ENCODE data around the gene ABCG4. TPM values are rescaled to one million over a fixed set of nuclear protein-coding genes. Genes with fewer than 3 reads are reported as not detected.

Gene ABCG4
- total and polyA plus RNA-seq, 9 of the 15 experiments (the other 6 are each of a cell fraction or from before 2014, with no cell fraction given): 0.03 to 0.11 (median 0.07) TPM; not detected in 4

DNA sequence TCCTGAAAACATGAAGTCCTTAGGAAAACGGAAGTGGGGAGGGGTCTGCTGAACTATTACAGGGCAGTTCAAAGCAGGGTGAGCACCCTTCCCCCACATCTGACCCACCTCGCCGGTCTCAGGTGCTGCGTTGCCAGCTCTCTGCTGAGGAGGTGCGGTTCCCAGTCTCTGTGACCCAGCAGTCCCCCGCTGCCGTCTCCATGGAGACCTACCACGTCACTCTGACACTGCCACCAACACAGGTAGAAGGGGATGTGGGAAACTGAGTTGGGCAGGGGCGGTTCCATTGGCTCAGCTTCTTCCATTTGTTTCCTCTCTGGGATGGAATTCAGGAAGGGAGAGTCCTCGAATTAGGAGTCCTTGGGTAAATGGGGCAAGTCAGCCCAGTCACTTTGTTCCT is 38.4 kb upstream of the ABCG4 start (continued):
- TF ChIP-seq RAD51 (IDR thresholded peaks at IDR 0.05; ENCODE audit: borderline replicate concordance, low read depth) (no peak), CAMTA2 (CRISPR knock-in tag; conservative IDR thresholded peaks at IDR 0.05) (no peak)
- TF ChIP-seq, protein P1, sequence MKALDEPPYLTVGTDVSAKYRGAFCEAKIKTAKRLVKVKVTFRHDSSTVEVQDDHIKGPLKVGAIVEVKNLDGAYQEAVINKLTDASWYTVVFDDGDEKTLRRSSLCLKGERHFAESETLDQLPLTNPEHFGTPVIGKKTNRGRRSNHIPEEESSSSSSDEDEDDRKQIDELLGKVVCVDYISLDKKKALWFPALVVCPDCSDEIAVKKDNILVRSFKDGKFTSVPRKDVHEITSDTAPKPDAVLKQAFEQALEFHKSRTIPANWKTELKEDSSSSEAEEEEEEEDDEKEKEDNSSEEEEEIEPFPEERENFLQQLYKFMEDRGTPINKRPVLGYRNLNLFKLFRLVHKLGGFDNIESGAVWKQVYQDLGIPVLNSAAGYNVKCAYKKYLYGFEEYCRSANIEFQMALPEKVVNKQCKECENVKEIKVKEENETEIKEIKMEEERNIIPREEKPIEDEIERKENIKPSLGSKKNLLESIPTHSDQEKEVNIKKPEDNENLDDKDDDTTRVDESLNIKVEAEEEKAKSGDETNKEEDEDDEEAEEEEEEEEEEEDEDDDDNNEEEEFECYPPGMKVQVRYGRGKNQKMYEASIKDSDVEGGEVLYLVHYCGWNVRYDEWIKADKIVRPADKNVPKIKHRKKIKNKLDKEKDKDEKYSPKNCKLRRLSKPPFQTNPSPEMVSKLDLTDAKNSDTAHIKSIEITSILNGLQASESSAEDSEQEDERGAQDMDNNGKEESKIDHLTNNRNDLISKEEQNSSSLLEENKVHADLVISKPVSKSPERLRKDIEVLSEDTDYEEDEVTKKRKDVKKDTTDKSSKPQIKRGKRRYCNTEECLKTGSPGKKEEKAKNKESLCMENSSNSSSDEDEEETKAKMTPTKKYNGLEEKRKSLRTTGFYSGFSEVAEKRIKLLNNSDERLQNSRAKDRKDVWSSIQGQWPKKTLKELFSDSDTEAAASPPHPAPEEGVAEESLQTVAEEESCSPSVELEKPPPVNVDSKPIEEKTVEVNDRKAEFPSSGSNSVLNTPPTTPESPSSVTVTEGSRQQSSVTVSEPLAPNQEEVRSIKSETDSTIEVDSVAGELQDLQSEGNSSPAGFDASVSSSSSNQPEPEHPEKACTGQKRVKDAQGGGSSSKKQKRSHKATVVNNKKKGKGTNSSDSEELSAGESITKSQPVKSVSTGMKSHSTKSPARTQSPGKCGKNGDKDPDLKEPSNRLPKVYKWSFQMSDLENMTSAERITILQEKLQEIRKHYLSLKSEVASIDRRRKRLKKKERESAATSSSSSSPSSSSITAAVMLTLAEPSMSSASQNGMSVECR (CRISPR knock-in tag; IDR thresholded peaks at IDR 0.05): no peak
- TF ChIP-seq, protein P2, sequence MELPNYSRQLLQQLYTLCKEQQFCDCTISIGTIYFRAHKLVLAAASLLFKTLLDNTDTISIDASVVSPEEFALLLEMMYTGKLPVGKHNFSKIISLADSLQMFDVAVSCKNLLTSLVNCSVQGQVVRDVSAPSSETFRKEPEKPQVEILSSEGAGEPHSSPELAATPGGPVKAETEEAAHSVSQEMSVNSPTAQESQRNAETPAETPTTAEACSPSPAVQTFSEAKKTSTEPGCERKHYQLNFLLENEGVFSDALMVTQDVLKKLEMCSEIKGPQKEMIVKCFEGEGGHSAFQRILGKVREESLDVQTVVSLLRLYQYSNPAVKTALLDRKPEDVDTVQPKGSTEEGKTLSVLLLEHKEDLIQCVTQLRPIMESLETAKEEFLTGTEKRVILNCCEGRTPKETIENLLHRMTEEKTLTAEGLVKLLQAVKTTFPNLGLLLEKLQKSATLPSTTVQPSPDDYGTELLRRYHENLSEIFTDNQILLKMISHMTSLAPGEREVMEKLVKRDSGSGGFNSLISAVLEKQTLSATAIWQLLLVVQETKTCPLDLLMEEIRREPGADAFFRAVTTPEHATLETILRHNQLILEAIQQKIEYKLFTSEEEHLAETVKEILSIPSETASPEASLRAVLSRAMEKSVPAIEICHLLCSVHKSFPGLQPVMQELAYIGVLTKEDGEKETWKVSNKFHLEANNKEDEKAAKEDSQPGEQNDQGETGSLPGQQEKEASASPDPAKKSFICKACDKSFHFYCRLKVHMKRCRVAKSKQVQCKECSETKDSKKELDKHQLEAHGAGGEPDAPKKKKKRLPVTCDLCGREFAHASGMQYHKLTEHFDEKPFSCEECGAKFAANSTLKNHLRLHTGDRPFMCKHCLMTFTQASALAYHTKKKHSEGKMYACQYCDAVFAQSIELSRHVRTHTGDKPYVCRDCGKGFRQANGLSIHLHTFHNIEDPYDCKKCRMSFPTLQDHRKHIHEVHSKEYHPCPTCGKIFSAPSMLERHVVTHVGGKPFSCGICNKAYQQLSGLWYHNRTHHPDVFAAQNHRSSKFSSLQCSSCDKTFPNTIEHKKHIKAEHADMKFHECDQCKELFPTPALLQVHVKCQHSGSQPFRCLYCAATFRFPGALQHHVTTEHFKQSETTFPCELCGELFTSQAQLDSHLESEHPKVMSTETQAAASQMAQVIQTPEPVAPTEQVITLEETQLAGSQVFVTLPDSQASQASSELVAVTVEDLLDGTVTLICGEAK (IDR thresholded peaks at IDR 0.05): no peak
- TF ChIP-seq, protein P2 (CRISPR knock-in tag; IDR thresholded peaks at IDR 0.05): no peak
- TF ChIP-seq, protein P3, sequence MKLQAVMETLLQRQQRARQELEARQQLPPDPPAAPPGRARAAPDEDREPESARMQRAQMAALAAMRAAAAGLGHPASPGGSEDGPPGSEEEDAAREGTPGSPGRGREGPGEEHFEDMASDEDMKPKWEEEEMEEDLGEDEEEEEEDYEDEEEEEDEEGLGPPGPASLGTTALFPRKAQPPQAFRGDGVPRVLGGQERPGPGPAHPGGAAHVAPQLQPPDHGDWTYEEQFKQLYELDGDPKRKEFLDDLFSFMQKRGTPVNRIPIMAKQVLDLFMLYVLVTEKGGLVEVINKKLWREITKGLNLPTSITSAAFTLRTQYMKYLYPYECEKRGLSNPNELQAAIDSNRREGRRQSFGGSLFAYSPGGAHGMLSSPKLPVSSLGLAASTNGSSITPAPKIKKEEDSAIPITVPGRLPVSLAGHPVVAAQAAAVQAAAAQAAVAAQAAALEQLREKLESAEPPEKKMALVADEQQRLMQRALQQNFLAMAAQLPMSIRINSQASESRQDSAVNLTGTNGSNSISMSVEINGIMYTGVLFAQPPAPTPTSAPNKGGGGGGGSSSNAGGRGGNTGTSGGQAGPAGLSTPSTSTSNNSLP (IDR thresholded peaks at IDR 0.05; ENCODE audit: borderline replicate concordance, low read depth, low read length): no peak
- TF ChIP-seq, protein P4, sequence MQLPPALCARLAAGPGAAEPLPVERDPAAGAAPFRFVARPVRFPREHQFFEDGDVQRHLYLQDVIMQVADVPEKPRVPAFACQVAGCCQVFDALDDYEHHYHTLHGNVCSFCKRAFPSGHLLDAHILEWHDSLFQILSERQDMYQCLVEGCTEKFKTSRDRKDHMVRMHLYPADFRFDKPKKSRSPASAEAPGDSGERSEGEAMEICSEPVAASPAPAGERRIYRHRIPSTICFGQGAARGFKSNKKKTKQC (CRISPR knock-in tag; IDR thresholded peaks at IDR 0.05): no peak
